Stimulated activated CD8-positive, alpha-beta memory T cell treated with anti-CD3 and anti-CD28 coated beads, Interleukin-7, amount 100 ng/mL, for 48 hours (primary cell): ENCODE results near the gene RAB11FIP4.
"Not testable (repeated sequence)": the region's sequence is repeated elsewhere in the genome, so short reads cannot be mapped to it uniquely, and the experiment has no call there.

Source experiments
- DNase-seq, 2 donors: peaks; one replicate each; pipeline ENCODE4 v3.0.0-alpha.2; 2020; ENCODE audit warnings: low read depth in 1 of 2; ENCODE audit errors: extremely low read depth in 1 of 2

RAB11FIP4 gene

GRCh38 chr17:31391496-31391949 lies at the start of gene RAB11FIP4:
Gene RAB11FIP4 (plus strand): TSS chr17:31391675. CDS start chr17:31391853, 178 bp downstream.
- DNase-seq: no peak

GRCh38 chr17:31345191-31345747 lies 46.2 kb upstream of the RAB11FIP4 start:
- not testable (repeated sequence) for DNase-seq

DNA sequence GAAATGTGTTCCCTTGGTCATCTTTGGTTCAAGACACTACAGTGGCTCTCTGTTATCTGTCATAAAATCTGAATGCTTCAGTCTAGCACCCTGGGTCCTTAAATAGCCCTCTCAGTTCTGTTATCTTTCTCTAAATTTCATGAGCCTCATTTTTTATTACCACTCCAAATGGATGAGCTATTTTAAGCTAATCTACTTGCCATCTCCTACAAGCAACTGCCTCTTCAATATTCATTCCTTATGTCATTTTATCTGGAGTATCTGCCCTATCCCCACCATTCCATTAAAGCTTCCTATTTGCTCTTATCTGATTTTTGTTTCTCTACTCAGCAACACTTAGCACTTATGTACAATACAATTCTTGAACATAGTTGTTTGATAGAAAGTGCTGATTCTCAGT lies 42.0 kb upstream of the RAB11FIP4 start:
- no peak for DNase-seq

GRCh38 chr17:31355935-31356334 lies 35.5 kb upstream of the RAB11FIP4 start:
- DNase-seq: no peak

DNA sequence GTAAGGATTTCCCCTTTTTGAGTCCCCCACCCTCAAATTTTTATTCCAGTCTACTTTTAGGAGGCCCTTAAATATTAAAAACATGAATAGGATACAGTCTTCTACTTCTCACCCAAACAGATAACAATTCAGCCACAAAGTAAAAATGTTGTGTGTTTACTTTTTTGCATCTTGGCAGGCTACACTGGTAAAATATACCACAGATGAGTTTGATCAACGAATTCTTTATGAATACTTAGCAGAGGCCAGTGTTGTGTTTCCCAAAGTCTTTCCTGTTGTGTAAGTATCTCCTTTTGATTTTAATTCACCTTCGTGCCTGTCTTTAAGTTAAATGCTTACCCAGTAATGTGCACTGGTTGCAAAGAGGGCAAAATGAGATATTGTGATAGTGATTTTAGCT lies 34.4 kb upstream of the RAB11FIP4 start:
- no peak for DNase-seq

DNA sequence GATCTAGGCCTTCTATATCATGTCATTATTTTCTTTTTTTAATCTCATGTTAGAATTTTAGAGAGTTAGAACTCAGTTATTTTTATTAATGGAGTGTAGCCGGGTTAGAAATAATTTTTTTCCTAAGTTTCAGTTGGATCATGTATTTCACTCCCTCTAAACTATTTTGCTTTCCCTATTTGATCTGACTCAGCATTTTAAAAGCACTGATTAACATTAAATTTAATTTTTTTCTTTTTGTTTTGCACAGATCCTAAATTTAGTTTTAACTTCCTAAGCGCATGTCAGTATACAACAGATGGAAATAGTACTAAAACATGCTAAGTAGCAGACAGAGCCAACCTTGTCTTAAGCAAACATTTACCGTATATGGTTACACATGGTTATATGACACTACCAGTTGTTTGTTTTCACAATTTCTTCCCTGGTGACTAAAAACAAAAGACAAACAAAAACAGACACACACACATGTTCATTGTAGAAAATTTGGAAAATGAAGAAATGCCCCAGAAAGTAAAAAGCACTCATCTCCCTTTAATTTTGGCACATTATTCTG lies 33.6 kb upstream of the RAB11FIP4 start:
- no peak for DNase-seq

DNA sequence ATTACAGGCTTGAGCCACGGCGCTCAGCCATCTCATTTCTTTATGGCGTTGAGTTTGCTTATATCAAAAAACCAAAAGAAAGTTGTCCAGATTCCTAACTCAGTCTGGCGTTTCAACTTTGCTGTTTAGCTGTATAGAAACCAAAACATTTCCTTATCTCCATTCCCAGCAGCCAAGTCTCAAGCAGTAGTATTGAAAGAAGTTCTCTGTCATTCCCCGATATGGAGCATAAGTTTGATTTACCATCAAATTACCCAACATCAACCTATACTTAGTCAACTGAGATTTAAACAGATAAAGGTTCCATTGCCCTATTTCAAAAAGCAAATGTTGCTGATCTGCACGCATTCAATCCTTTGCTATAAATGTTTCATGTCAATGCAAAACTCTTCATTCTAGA lies 27.5 kb upstream of the RAB11FIP4 start:
- DNase-seq: no peak

DNA sequence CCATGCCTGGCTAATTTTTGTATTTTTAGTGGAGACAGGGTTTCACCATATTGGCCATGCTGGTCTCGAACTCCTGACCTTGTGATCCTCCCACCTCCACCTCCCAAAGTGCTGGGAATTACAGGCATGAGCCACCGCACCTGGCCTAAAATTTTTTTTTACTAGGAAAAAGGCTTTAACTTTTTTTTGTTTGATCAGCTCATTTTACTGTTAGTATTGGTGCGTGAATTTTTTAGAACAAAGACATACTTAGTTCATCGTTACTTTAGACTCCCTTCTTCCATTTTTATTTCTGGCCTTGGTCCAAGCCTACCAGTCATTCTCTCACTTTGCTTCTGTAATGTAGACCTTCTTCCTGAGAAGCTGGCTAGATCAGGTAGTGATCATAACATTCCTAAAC lies 25.4 kb upstream of the RAB11FIP4 start:
- DNase-seq: no peak

GRCh38 chr17:31369266-31369665 lies 22.2 kb upstream of the RAB11FIP4 start:
- DNase-seq: no peak

DNA sequence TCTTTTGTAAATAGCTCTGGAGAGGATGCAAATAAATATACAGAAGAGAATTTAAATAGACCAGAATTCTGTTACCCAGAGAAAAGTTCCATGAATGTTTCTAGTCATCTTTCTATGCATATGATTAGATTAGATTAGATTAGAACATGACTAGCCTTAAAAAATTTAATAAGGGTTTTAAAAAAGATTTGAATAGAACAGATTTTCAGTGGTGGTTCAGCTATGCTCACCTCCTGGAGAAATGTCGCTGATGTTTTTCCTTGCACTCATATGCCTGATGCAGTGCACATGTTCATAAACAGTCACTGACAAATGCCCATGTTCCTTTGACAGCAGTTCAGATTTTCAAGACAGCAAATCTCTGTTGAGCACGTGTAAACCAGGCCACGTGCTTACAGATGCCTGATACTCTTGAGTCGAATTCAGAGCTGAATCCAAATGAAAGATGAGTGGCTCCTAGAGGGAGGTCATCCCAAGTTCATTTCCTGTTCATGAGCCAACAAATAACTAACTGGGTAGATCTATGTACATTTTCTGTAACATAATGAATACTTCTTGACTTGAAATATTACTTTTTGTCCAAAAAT lies 19.9 kb upstream of the RAB11FIP4 start:
- DNase-seq: no peak

- DNase-seq: no peak
Measured at GRCh38 chr17:31373150-31374093, 18.1 kb upstream of the RAB11FIP4 start.

DNA sequence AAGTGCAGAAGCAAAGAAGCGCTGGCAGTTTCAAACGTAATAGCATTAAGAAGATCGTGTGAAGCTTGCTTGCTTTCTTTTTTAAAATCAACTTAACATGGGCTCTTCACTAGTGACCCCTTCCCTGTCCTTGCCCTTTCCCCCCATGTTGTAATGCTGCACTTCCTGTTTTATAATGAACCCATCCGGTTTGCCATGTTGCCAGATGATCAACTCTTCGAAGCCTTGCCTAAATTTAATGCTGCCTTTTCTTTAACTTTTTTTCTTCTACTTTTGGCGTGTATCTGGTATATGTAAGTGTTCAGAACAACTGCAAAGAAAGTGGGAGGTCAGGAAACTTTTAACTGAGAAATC lies 17.4 kb upstream of the RAB11FIP4 start:
- no peak for DNase-seq

DNA sequence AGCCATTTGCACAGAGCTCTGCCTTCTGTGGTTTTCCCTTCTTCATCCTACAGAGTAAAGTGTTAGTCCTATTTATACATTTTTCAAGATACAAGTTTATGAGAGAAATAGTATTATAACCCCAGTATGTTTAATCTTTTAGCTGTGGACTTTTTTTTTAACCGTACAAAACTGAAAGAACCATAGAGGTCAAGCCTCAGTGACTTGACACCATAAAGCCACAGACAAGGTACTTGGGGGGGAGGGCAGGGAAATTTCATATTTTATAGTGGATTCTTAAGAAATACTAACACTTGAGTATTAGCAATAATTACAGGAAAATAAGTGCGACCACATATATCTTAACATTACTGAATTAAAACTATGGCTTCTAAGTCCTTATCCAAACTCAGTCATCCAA lies 17.0 kb upstream of the RAB11FIP4 start:
- no peak for DNase-seq

DNA sequence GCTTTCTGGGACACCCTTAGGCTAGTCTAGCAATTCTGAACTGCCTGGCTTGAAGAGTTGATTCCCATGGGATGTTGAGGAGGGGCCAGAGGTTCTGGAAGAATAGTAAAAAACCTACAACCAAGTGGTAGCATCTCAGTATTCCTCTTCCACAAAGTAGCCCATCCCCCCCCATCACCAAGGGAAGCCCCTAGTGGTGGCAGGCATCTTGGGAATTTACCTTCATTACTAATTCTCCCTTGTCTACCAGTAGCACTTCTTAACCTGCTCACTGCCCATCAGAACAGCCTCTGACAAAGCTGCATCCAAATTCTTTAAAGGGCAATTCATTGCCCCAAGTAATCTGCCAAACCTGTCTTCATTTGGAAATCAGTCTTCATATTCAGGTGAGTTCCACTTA lies 12.8 kb upstream of the RAB11FIP4 start:
- DNase-seq: no peak

DNA sequence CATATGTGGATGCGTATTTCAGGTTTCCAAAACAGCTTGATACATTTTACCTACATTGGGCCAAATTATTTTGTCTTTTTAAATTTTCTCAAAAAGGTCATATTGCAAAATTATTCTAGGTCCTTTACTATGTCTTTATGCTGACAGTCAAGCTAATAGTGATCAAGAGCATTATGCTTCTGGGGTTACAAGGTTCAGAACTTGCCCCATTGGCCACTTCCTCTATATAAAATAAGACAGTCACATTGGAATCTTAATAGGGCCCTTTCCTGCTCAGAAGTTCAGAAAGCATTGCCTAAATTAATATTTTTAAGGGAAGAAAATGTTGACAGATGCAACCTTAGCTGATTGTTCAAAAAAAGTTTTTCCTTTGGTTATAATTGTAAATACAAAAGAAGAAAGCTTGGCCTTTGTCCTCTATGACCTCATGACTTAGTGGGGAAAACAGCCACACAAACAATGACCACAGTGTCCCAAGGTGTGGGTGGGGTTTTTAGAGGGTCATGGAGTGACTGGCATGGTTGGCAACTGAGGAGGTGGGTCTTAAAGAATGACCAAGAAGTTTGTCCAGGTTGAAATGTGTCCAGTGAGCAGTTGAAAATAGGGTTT lies 11.8 kb upstream of the RAB11FIP4 start:
- DNase-seq: no peak

GRCh38 chr17:31381165-31381668 lies 10.3 kb upstream of the RAB11FIP4 start:
- no peak for DNase-seq

DNA sequence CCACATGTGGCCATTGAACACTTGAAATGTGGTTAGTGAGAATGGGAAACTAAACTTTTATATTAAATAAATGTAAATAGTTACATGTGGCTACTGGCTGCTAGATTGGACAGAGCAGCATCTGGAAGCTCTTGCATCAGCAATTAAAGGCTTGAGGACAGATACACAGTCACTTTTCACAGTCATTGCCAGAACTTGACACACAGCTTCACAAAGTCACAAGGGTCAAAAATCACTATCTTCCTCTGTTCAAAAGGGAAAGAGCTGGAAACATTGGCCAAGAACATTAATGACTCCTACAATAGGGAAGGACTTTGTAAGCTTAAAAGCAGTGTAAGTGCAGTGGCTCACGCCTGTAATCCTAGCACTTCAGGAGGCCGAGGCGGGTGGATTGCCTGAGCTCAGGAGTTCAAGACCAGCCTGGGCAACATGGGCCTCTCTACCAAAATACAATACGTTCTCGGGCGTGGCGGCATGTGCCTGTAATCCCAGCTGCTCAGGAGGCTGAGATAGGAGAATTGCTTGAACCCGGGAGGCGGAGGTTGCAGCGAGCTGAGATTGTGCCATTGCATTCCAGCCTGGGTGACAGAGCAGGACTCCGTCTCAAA lies 8.7 kb upstream of the RAB11FIP4 start:
- DNase-seq: not testable (repeated sequence)

GRCh38 chr17:31383488-31383887 lies 8.0 kb upstream of the RAB11FIP4 start:
- DNase-seq: not testable (repeated sequence)

DNA sequence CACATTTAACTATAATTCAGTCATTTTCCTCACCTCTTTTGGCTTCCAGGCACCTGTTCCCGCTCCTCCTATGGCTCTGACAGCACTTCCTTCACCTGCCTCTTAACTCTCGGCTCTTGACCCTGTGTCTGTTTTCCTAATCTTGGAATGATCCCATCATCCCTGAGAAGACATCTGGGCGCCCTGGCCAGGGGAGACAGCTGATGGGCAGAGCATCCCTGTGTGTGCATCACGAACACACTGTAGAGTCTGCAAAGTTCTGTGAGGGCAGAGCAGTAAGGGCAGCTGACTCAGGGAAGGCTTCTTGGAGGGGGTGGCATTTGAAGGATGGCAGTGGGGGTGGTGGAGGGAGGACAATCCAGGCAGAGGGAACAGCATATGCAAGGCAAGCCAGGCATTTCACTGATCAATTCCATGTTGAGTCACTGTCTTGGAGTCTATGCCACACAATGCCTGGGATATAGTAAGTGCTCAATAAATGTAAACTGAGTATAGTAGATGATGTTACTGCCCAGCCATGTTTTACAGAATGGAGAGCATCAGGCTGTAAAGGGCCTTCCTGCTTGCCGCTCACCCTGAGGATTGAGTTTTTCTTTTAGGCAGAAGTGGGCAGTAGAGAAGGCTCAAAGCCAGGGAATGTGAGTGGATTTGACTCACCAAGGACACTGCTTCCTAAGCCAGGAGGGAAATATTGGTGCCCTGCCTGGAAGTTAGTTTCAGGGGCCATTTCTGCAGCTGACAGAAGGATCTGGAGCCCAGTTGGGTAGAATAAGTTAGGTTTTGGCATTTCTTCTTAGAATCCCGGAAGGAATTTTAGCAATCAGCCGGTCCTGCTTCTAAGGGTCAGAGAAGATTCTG lies 5.8 kb upstream of the RAB11FIP4 start:
- no peak for DNase-seq
